ENCODE measurements around the gene SLC15A2. TPM values are rescaled to one million over a fixed set of nuclear protein-coding genes. Genes with fewer than 3 reads are reported as not detected.
"Not testable (repeated sequence)": the region's sequence is repeated elsewhere in the genome, so short reads cannot be mapped to it uniquely, and the experiment has no call there.

SLC15A2 gene, protein sequence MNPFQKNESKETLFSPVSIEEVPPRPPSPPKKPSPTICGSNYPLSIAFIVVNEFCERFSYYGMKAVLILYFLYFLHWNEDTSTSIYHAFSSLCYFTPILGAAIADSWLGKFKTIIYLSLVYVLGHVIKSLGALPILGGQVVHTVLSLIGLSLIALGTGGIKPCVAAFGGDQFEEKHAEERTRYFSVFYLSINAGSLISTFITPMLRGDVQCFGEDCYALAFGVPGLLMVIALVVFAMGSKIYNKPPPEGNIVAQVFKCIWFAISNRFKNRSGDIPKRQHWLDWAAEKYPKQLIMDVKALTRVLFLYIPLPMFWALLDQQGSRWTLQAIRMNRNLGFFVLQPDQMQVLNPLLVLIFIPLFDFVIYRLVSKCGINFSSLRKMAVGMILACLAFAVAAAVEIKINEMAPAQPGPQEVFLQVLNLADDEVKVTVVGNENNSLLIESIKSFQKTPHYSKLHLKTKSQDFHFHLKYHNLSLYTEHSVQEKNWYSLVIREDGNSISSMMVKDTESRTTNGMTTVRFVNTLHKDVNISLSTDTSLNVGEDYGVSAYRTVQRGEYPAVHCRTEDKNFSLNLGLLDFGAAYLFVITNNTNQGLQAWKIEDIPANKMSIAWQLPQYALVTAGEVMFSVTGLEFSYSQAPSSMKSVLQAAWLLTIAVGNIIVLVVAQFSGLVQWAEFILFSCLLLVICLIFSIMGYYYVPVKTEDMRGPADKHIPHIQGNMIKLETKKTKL
- total RNA-seq (2014; rRNA removed; shearing (Covaris generic)) (0.25 TPM in 1 of 2 replicates, not detected in the other), polyA plus RNA-seq (2016; fragmentation: Nextera tagmentation; extraction: Ambion mirVana) (not detected in 2 replicates)

DNA sequence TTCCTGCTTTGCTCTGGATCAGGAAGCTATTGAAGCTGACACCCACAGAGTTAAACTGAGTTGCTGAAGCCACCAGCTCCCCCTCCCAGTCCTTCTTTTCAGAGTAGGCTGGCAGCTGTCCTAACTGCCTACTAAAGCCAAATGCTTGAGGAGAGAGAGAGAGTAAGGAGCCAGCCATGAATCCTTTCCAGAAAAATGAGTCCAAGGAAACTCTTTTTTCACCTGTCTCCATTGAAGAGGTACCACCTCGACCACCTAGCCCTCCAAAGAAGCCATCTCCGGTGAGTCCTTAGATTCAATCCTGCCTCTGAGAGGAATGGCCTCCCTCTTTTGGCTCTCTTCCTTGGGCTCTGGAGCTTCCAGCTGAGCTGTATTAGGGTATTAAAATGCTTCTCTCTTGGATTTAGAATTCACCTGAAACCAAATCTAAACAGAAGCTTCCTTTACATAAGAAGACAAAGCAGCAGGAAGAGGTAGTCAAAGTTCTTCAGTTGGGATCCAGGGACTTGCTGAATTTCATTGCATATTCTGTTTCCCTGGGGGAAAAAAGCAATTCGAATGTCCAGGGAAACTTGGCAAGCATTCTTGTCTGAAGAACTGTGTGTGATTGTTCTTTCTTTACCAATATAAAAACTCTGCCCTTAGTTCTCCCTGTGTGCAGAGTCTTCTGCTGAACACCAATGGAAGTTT lies at the start of gene SLC15A2:
SLC15A2 (plus strand) TSS at position 101 of the 690 bp plus-strand sequence; CDS start at position 177, 76 bp downstream.
- Histone ChIP-seq H3K27ac (no peak within 1 kb of the TSS), H4K20me1 (ENCODE audit: insufficient read depth) (no peaks in the 10 kb centered on the region), H3K36me3 (ENCODE audit: low read depth) (no peaks in the 10 kb centered on the region), H3K4me1 (ENCODE audit: insufficient read depth) (no peaks in the 10 kb centered on the region), H2AFZ (no peak within 1 kb of the TSS), H3F3A (ENCODE audit: insufficient read depth) (no peaks in the 10 kb centered on the region), H3K4me2 (ENCODE audit: unreplicated experiment) (no peak within 1 kb of the TSS), H3K9me3 (ENCODE audit: low read depth) (no peaks in the 10 kb centered on the region), H3K4me3 (no peak within 1 kb of the TSS), H3K79me2 (ENCODE audit: insufficient read depth) (no peaks in the 10 kb centered on the region), H3K9me2 (ENCODE audit: insufficient read depth) (no peaks in the 10 kb centered on the region), H3K27me3 (replicated peaks; ENCODE audit: insufficient read depth) (no peaks in the 10 kb centered on the region), H3K9ac (no peak within 1 kb of the TSS)
- TF ChIP-seq EZH2phosphoT487 (IDR thresholded peaks at IDR 0.05; ENCODE audit: insufficient read depth, low read depth): no peak
- no peak for TF ChIP-seq EZH2 (IDR thresholded peaks at IDR 0.05; ENCODE audit: insufficient read depth, poor library complexity, severe bottlenecking)
- 0 to 4% methylated on average over 3 of the region's 3 CpGs for WGBS, 2 experiments (ENCODE audit: low coverage in 1 of 2, low lambda C conversion rate in 2 of 2, missing lambda C conversion rate in 2 of 2)
- no peak for DNase-seq
- in situ Hi-C loops (cut with MboI): no loop called here

DNA sequence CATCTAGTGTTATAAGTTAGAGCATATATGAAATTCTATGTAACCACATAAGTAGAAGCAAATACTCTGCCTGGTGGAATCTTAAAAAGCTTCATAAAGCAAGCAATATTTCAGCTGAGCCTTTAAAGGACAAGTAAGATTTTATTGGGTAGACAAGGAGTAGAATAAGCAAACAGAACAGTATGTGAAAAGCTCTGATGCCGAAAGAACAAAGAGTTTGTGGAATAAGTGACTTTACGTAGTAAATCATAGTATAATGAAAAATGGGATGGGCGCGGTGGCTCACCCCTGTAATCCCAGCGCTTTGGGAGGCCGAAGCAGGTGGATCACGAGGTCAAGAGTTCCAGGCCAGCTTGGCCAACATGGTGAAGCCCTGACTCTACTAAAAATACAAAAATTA lies 49.3 kb upstream of the SLC15A2 start:
- no peak overlapping the region for H3K27ac ChIP-seq
- H3K9me2 ChIP-seq (ENCODE audit: insufficient read depth): no peaks in the 10 kb centered on the region
- no peak overlapping the region for H2AFZ ChIP-seq
- no peaks in the 10 kb centered on the region for H3K4me1 ChIP-seq (ENCODE audit: insufficient read depth)
- 93 to 96% methylated on average over 7 of the region's 7 CpGs for WGBS, 2 experiments (ENCODE audit: low coverage in 1 of 2, low lambda C conversion rate in 2 of 2, missing lambda C conversion rate in 2 of 2)
- H4K20me1 ChIP-seq (ENCODE audit: insufficient read depth): no peaks in the 10 kb centered on the region
- H3K4me2 ChIP-seq (ENCODE audit: unreplicated experiment): no peak overlapping the region
- in situ Hi-C loops (cut with MboI): no loop called here
- no peak for DNase-seq
- no peaks in the 10 kb centered on the region for H3F3A ChIP-seq (ENCODE audit: insufficient read depth)
- no peaks in the 10 kb centered on the region for H3K27me3 ChIP-seq (replicated peaks; ENCODE audit: insufficient read depth)
- H3K4me3 ChIP-seq: no peak overlapping the region
- H3K36me3 ChIP-seq (ENCODE audit: low read depth): no peaks in the 10 kb centered on the region
- no peak overlapping the region for H3K9ac ChIP-seq
- no peak for TF ChIP-seq EZH2phosphoT487 (IDR thresholded peaks at IDR 0.05; ENCODE audit: insufficient read depth, low read depth)
- no peak for TF ChIP-seq EZH2 (IDR thresholded peaks at IDR 0.05; ENCODE audit: insufficient read depth, poor library complexity, severe bottlenecking)
- H3K9me3 ChIP-seq (ENCODE audit: low read depth): no peaks in the 10 kb centered on the region
- H3K79me2 ChIP-seq (ENCODE audit: insufficient read depth): no peaks in the 10 kb centered on the region

DNA sequence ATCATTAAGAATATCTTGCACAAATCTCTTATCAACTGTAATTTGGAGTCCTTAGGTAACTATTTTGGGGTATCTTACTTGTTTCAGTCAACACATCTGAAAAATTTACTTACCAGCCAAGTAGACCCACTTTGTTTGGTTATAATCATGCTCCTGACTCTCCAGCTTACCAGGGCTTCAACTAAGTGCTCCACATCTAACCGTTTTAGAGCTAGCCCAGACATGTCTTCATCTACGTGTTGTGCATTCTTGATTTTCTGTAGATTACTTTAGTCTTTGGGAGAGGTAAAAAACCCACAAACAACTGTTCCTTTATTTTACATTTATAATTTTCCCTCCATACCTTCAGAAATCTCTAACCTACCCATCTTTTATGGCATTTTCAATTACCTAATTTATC lies 41.9 kb upstream of the SLC15A2 start:
- no peaks in the 10 kb centered on the region for H4K20me1 ChIP-seq (ENCODE audit: insufficient read depth)
- no peaks in the 10 kb centered on the region for H3K9me2 ChIP-seq (ENCODE audit: insufficient read depth)
- no peak overlapping the region for H3K27ac ChIP-seq
- no peaks in the 10 kb centered on the region for H3F3A ChIP-seq (ENCODE audit: insufficient read depth)
- no peaks in the 10 kb centered on the region for H3K9me3 ChIP-seq (ENCODE audit: low read depth)
- WGBS, 2 experiments (ENCODE audit: low coverage in 1 of 2, low lambda C conversion rate in 2 of 2, missing lambda C conversion rate in 2 of 2): 83 to 87% methylated on average over 2 of the region's 2 CpGs
- H3K9ac ChIP-seq: no peak overlapping the region
- in situ Hi-C loops (cut with MboI): no loop called here
- no peaks in the 10 kb centered on the region for H3K36me3 ChIP-seq (ENCODE audit: low read depth)
- H3K27me3 ChIP-seq (replicated peaks; ENCODE audit: insufficient read depth): no peaks in the 10 kb centered on the region
- H3K4me3 ChIP-seq: no peak overlapping the region
- no peak for DNase-seq
- no peak overlapping the region for H2AFZ ChIP-seq
- no peak overlapping the region for H3K4me2 ChIP-seq (ENCODE audit: unreplicated experiment)
- no peak for TF ChIP-seq EZH2 (IDR thresholded peaks at IDR 0.05; ENCODE audit: insufficient read depth, poor library complexity, severe bottlenecking)
- TF ChIP-seq EZH2phosphoT487 (IDR thresholded peaks at IDR 0.05; ENCODE audit: insufficient read depth, low read depth): no peak
- H3K4me1 ChIP-seq (ENCODE audit: insufficient read depth): no peaks in the 10 kb centered on the region
- H3K79me2 ChIP-seq (ENCODE audit: insufficient read depth): no peaks in the 10 kb centered on the region

DNA sequence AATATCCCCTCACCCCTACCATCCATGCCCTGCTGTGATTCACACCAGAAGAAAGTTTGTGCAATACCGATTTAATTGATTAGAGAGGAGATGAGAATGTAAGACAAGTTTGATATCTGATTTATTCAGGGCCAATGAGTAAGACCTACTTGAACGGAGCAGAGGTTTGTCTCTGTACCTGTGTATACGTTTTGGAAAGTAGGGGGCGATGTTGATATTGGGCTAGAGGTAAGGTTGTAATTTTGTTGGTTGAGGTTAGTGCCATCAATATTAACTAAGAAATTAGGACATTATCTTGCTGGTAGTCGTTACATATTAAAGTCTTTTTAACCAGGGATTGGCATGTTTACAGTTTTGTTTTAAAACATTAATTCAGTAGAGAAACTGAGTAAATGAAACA lies 38.6 kb upstream of the SLC15A2 start:
- Histone ChIP-seq H3F3A (ENCODE audit: insufficient read depth) (no peaks in the 10 kb centered on the region), H3K9ac (no peak overlapping the region), H3K4me1 (ENCODE audit: insufficient read depth) (no peaks in the 10 kb centered on the region), H3K9me3 (ENCODE audit: low read depth) (no peaks in the 10 kb centered on the region), H3K9me2 (ENCODE audit: insufficient read depth) (no peaks in the 10 kb centered on the region), H3K4me3 (no peak overlapping the region), H3K27ac (no peak overlapping the region), H4K20me1 (ENCODE audit: insufficient read depth) (no peaks in the 10 kb centered on the region), H3K36me3 (ENCODE audit: low read depth) (no peaks in the 10 kb centered on the region), H3K4me2 (ENCODE audit: unreplicated experiment) (no peak overlapping the region), H2AFZ (no peak overlapping the region), H3K27me3 (replicated peaks; ENCODE audit: insufficient read depth) (no peaks in the 10 kb centered on the region), H3K79me2 (ENCODE audit: insufficient read depth) (no peaks in the 10 kb centered on the region)
- in situ Hi-C loops (cut with MboI): no loop called here
- WGBS, 2 experiments (ENCODE audit: low coverage in 1 of 2, low lambda C conversion rate in 2 of 2, missing lambda C conversion rate in 2 of 2): 56 to 65% methylated on average over 5 of the region's 5 CpGs
- DNase-seq: no peak
- TF ChIP-seq EZH2phosphoT487 (IDR thresholded peaks at IDR 0.05; ENCODE audit: insufficient read depth, low read depth): no peak
- no peak for TF ChIP-seq EZH2 (IDR thresholded peaks at IDR 0.05; ENCODE audit: insufficient read depth, poor library complexity, severe bottlenecking)

DNA sequence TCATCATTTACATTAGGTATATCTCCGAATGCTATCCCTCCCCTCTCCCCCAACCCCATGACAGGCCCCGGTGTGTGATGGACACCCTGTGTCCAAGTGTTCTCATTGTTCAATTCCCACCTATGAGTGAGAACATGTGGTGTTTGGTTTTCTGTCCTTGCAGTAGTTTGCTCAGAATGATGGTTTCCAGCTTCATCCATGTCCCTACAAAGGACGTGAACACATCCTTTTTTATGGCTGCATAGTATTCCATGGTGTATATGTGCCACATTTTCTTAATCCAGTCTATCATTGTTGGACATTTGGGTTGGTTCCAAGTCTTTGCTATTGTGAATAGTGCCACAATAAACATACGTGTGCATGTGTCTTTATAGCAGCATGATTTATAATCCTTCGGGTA lies 36.4 kb upstream of the SLC15A2 start:
- H3K9me2 ChIP-seq (ENCODE audit: insufficient read depth); in situ Hi-C loops (cut with MboI); H4K20me1 ChIP-seq (ENCODE audit: insufficient read depth); H3K79me2 ChIP-seq (ENCODE audit: insufficient read depth); H3K36me3 ChIP-seq (ENCODE audit: low read depth); H3K4me2 ChIP-seq (ENCODE audit: unreplicated experiment); H3K9ac ChIP-seq; H3K4me1 ChIP-seq (ENCODE audit: insufficient read depth); H3K9me3 ChIP-seq (ENCODE audit: low read depth); H3K4me3 ChIP-seq; H3F3A ChIP-seq (ENCODE audit: insufficient read depth); H2AFZ ChIP-seq; DNase-seq; H3K27ac ChIP-seq; H3K27me3 ChIP-seq (replicated peaks; ENCODE audit: insufficient read depth): not testable (repeated sequence)
- WGBS, 2 experiments (ENCODE audit: low coverage in 1 of 2, low lambda C conversion rate in 2 of 2, missing lambda C conversion rate in 2 of 2): 74 to 75% methylated on average over 5 of the region's 5 CpGs

DNA sequence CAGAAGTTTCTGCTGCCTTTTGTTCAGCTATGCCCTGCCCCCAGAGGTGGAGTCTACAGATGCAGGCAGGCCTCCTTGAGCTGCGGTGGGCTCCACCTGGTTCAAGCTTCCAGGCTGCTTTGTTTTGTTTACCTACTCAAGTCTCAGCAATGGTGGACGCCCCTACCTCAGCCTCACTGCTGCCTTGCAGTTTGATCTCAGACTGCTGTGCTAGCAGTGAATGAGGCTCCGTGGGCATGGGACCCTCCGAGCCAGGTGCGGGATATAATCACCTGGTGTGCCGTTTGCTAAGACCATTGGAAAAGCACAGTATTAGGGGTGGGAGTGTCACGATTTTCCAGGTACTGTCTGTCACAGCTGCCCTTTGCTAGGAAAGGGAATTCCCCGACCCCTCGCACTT lies 31.0 kb upstream of the SLC15A2 start:
- H3K9me2 ChIP-seq (ENCODE audit: insufficient read depth); H3K4me1 ChIP-seq (ENCODE audit: insufficient read depth); H3F3A ChIP-seq (ENCODE audit: insufficient read depth); H3K9ac ChIP-seq; H3K36me3 ChIP-seq (ENCODE audit: low read depth); H4K20me1 ChIP-seq (ENCODE audit: insufficient read depth); H2AFZ ChIP-seq; H3K9me3 ChIP-seq (ENCODE audit: low read depth); H3K4me2 ChIP-seq (ENCODE audit: unreplicated experiment); in situ Hi-C loops (cut with MboI); H3K27me3 ChIP-seq (replicated peaks; ENCODE audit: insufficient read depth); DNase-seq; H3K79me2 ChIP-seq (ENCODE audit: insufficient read depth); H3K4me3 ChIP-seq; H3K27ac ChIP-seq: not testable (repeated sequence)
- WGBS, 2 experiments (ENCODE audit: low coverage in 1 of 2, low lambda C conversion rate in 2 of 2, missing lambda C conversion rate in 2 of 2): 68 to 72% methylated on average over 8 to 9 of the region's 9 CpGs

Data from GM23248 (cell line).